VCaP (cell line): ENCODE measurements around the gene CREB3L2.

Experiments
- H3K27ac ChIP-seq: fragments of 450-650 bp; 2 replicates; pipeline ENCODE4 v1.5.1; 2017
- CTCF ChIP-seq: fragments of 450-650 bp; conservative IDR thresholded peaks from 2 replicates; pipeline ENCODE4 v1.5.1; 2017; ENCODE audit warnings: mild to moderate bottlenecking, moderate library complexity

CREB3L2 gene

DNA sequence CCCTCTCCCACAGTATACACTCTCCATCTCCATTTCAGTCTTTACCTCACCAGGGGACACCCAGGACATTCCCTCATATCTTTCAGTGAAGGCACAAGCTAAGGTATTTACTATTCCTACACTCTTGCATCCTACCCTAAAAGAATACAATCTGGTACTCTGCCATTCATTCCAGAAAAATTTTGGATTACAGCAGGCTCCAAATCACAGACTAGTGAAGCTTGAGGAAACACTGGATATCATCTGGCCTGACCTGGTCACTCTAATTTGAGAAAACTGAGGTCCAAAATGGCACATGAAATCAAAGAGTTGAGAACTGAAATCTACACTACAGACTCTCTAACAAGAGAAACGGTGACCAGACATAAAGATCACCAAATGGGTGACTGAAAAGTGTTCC lies 61.7 kb downstream of the CREB3L2 start:
- H3K27ac ChIP-seq = no peak overlapping the region
- no peak for TF ChIP-seq CTCF

DNA sequence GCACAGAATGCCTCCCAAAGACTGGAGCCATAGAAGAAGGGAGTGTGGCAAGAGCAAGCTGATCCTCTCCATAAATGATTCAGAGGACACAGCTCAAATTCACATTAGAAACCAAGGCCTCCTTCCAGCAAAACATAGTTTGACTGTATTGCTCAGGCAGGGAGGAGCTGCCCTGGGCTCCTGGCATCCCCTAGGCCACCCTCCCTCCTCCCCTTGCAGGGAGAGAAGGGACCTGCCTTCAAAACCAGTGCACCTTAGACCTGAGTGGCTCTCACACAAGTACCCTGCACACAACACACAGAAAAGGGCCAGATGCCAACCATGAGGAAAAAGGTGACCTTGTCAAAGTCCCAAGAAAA lies 64.7 kb downstream of the CREB3L2 start:
- H3K27ac ChIP-seq = no peak overlapping the region
- no peak for TF ChIP-seq CTCF

GRCh38 chr7:137936509-137937201 lies 65.2 kb downstream of the CREB3L2 start:
- H3K27ac ChIP-seq = no peak overlapping the region

GRCh38 chr7:137935884-137936508 lies 65.9 kb downstream of the CREB3L2 start:
- no peak overlapping the region for H3K27ac ChIP-seq
- no peak for TF ChIP-seq CTCF

More at GRCh38 chr7:137936509-137937201, 65.2 kb downstream of the CREB3L2 start:
- no peak for TF ChIP-seq CTCF

DNA sequence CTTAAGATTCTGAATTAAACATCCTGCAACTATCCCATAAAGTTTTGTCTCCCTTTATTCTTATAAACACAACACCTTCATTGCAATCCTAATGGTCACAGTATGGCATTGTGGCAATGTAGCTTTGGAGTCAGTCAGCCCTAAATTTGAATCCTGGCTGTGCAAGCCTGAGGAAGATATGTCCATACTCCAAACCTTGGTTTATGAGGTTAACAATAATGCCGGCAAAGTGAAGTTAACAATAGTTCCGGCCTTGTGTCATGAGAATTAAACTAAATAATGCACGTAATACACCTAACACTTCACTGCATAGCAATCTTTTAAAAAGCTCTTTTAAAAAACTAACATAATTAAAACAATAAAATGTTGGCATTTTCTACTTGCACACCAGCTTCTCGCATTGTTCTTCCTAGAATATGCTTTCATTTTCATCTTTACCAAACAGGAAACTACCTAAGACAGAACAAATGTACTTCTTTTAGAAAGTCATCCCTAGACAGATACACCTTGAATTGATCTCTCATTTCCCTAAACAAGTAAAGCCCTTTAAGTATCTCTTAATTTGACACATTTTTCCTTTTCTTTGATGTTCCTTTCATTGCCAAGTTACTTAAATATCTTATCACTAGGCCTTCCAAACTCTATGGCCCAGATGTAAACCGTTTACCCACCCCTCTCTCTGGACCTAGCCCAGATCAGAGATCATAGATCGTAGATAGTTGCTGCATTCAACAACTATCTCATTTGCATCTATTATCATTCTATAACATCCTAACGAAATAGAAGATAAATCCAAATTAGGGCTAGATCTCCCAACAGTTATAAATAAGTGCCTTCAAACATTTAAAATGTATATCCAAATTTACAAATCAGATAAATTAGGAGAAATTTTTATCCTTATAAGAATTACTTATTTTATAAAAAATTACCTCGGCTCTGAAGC lies 66.7 kb downstream of the CREB3L2 start:
- no peak overlapping the region for H3K27ac ChIP-seq
- no peak for TF ChIP-seq CTCF

GRCh38 chr7:137934176-137934826 lies 67.6 kb downstream of the CREB3L2 start:
- TF ChIP-seq CTCF = no peak

More at GRCh38 chr7:137934176-137934826, 67.6 kb downstream of the CREB3L2 start:
- H3K27ac ChIP-seq = no peak overlapping the region
